GM19467 (cell line): ENCODE data around the gene FCER2.
"Not testable (repeated sequence)": the region's sequence is repeated elsewhere in the genome, so short reads cannot be mapped to it uniquely, and the experiment has no call there.

ENCODE experiments used
- ATAC-seq: cut with Tn5 transposase; IDR thresholded peaks from one replicate; pipeline ENCODE4 v1.9.1; 2021; ENCODE audit warnings: mild to moderate bottlenecking, moderate library complexity; ENCODE audit not compliant: unreplicated experiment

The FCER2 gene

DNA sequence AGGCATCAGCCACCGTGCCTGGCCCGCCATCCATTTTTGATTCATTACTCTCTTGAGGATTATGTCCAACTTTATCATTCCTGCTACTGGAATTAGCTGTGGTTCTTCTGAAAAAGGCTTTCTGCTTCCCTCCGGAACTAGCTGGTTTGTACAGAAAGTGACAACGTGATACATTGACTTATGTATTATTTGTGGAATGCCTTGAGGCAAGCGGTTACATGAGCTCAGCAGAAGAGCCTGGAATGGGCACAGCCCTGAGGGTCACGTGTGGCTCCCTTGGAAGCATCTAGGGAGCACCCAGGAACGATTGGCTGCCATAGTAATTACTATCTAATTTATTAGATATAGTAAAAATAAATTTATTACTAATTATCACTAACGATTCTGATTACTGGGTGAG is 47.5 kb downstream of the FCER2 start:
- ATAC-seq: no peak

DNA sequence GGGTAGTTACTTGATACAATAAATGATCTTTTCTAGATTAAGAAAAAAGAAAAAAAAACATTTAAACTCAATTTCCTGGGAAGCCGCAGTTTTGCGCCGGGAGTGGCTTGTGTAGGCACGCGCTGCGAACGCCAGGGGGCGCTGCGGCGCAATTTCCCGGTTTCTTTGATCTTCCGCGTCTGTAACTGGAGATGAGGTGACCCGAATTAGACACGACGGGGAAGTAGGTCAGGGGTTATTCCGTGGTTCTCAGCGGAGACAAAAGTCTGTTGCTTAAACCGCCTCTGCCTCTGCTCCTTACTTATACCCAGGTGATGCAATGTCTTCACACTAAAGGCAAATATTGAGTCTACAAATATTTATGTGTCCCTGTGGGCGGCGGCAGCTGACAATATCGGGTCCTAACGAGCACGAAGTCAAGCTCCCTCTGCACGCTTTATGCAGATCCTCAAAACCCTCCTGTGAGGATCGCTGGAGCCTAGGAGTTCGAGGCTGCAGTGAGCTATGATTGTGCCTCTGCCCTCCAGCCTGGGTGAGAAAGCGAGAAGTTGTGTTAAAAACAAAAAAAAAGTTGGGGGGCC is 49.8 kb downstream of the FCER2 start:
- no peak for ATAC-seq

DNA sequence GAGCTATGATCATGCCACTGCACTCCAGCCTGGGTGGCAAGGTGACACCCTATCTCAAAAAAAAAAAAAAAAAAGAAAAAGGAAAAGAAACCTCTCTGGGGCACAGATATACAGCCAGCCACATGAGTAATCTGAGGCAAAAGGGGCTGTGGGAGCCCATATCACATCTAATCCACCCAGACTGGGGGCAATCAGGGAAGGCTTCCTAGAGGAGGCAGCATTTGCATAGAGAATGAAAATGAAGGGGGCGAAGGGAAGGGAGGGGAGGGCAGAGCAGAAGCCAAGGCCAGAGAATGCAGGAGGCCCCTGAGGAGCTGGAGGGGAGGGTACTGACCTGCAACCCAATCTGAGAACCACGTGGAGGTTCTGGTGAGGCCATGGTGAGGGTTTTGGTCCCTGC is 51.8 kb downstream of the FCER2 start:
- no peak for ATAC-seq

DNA sequence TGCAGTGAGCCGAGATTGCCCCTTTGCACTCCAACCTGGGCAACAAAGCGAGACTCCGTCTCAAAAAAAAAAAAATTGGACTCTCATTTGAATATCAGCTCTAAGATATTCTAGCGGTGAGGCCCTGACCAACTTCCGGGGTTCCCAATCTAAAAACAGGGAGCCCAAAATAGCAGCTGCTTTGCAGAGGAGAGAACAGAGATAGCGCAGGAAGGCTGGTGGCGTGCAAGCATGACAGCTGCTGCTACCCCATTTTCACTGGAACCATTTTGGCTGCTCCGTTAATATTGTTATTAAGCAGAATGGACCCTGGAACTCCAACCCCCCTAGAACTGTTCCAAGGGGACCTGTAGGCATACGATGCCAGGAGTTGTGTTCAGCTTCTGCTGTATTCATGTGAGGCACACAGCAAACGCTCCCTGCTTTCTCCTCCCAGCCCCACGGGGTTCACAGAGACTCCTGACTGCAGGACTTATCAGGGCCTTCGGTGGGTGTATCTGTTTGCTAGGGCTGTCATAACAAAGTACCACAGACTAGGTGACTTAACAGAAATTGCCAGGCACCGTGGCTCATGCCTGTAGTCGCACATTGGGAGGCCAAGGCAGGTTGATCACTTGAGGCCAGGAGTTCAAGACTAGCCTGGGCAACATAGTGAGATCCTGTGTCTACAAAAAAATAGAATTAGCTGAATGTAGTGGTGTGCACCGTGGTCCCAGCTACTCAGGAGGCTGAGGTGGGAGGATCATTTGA is 53.5 kb downstream of the FCER2 start:
- ATAC-seq: no peak

DNA sequence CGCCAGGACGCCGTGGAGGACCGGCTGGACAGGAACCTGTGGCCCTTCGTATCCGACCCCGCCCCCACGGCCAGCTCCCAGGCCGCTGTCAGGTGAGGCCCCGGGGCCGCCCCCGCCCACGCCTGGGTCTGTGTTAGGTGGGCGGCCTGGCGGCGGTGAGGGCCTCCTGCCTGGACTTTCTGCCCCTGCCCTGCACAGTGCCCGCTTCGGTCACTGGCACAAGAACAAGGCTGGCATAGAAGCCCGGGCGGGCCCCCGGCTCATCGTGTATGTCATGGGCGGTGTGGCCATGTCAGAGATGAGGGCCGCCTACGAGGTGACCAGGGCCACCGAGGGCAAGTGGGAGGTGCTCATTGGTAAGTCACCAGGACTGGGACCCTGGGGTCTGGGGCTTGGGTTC is 54.8 kb downstream of the FCER2 start:
- no peak for ATAC-seq

DNA sequence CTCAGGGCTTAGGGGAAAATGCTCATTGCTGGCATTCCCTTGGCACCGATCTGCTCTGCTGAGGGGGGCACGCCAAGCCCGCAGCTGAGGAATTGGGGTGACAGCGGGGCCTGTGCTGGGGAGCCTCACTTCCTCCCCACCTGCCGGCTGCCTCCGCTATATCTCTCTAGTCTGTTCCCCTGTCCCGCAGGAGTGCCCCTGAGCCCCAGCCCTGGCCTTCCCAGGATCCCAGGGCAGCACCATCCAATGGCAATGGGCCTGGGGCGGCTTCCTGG is 55.6 kb downstream of the FCER2 start:
- ATAC-seq: no peak

DNA sequence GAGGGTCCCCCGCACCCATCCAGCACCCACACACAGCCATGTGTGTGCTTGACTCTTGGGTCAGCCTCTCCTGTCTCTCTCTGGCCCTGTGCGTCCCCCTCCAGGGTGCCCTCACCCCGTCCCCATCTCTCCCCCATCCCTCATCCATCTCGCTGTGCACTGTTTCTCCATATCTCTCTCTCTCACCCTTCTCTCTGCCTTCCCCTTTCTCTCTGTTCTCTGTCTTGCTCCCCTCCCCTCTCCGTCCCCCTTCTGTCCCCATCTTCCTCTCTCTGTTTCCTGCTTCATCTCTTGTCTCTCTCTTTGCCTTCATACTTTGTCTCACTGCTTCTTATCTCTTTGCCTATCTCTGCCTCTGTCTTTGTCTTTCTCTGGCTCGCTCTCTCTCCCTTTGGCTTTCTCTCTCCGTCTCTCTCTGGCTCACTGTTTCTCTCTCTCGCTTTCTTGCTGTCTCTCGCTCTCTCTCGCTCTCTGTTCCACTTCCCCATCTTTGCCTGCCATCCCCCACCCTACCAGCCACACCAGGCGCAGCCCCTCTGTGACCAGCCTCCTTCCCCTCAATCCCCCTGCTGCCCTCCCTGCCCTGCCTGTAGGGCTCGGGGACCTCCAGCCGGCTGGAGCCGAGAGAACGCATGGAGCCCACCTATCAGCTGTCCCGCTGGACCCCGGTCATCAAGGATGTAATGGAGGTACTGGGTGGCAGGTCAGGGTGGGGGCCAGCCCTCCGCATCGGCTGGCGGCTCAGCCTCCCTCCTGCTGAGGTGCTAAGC is 56.1 kb downstream of the FCER2 start:
- ATAC-seq: no peak

DNA sequence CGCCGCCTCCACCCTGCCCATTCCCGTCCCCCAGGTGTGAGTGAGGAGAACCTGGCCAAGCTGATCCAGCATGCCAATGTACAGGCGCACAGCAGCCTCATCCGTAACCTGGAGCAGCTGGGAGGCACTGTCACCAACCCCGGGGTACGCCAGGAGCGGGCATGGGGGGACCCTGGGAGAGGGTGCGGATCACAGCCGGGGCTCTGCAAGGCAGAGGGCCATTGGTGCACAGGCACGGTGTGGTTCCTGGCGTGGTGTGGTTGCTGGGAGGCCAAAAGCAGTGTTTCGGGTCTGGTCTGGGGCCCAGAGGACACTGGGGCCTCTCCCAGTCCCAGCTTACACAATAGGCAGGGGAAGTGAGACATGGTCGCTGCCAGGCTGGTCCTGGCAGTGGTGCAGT is 56.8 kb downstream of the FCER2 start:
- ATAC-seq: no peak

DNA sequence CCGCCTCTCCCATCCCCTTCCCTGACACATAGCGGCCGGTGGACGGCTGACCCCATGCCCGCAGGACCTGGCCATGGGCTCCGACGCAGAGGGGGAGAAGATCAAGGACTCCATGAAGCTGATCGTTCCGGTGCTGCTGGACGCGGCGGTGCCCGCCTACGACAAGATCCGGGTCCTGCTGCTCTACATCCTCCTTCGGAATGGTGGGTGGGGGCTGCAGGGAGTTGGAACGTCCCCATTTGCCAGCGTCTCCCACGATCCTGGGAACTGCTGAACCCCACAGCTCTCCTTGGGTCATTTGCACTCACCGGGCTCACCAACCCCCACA is 57.4 kb downstream of the FCER2 start:
- no peak for ATAC-seq

DNA sequence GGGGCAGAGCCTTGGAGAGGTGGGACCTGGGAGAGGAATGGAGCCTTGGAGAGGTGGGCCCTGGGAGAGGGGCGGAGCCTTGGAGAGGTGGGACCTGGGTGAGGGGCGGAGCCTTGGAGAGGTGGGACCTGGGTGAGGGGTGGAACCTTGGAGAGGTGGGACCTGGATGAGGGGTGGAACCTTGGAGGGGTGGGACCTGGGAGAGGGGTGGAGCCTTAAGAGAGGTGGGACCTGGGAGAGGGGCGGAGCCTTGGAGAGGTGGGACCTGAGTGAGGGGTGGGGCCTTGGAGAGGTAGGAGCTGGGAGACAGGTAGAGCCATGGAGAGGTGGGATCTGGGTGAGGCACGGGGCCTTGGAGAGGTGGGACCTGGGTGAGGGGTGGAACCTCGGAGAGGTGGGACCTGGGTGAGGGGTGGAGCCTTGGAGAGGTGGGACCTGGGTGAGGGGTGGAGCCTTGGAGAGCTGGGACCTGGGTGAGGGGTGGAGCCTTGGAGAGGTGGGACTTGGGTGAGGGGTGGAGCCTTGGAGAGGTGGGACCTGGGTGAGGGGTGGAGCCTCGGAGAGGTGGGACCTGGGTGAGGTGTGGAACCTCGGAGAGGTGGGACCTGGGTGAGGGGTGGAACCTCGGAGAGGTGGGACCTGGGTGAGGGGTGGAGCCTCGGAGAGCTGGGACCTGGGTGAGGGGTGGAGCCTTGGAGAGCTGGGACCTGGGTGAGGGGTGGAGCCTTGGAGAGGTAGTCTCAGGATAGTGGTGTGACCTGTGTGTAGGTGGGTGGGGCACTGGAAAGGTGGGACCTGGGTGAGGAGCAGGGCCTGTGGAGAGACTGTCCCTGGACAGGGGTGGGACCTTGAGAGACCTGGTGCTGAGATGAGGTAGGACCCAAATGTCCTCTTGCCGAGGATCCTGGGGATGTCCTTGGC is 58.0 kb downstream of the FCER2 start:
- not testable (repeated sequence) for ATAC-seq

DNA sequence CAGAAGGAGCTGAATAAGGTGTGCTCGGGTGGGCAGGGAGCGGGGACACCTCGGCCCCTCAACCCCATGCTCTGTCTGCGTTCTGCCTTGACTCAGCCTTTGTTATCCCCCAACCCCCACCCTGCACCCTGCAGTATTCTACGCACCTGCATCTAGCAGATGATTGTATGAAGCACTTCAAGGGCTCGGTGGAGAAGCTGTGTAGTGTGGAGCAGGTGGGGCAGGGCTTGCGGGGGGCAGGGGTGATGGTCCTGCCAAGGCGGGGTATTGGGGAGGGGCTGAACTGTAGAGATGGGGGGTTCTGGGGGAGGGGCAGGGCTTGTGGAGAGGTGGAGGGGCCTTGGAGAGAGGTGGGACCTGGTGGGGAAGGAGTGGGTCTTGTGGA is 58.9 kb downstream of the FCER2 start:
- ATAC-seq: no peak

DNA sequence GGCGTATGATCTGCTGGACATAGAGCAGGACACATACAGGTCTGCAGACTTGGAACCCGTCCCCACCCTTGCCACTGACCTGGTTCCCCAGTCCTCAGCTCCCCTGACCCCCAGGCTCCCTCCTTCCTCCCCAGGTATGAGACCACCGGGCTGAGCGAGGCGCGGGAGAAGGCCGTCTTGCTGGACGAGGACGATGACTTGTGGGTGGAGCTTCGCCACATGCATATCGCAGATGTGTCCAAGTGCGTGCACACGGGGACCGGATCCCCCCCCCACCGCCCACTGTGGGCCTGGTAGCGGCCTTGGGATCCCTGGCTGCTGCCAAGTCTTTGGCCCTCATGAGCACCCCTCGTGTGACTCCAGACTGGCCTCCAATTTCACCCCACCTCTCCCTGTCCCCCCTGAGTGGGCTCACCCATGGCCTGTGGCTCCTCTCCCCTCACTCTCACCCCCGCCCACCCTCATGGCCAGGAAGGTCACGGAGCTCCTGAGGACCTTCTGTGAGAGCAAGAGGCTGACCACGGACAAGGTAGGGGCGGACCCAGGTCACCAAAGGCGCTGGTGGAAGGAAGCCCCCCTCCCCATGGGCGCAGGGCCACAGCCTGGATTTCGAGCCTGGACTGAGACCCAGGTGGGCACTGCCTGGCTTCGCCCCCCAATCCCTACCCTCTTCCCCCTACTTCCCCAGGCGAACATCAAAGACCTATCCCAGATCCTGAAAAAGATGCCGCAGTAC is 59.5 kb downstream of the FCER2 start:
- no peak for ATAC-seq

DNA sequence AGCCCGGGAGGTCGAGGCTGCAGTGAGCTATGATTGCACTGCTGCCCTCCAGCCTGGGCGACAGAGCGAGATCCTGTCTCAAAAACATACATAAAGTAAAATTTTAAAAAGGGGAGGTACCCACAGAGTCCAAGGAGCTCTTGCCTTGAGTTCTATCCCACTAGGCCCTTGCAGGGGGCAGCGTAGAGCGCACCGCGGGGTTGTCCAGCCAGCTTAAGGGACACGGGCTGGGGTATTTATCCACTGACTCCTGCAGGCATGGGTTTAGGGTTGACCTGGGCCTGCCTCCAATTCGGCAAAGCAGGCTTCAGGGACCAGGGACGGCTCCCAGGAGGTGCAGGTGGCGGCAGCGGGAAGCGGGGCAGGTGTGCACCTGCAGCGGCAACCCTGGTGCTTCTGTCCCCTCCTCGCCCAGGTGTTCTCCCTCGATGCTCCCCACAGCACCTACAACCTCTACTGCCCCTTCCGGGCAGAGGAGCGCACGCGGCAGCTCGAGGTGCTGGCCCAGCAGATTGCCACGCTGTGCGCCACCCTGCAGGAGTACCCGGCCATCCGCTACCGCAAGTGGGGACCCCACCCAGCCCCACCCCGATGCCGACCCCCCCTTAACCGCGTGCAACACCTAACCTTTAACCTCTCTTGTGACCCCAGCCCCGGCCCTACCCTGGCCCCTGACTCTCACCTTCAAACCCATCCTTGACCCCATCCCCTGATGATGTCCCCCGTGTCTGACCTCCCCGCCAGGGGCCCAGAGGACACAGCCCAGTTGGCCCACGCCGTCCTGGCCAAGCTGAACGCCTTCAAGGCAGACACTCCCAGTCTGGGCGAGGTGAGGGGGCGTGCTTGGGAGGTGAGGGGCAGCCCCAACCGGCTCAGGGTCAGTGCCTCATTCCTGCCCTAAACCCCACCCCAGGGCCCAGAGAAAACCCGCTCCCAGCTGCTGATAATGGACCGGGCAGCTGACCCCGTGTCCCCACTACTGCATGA is 60.3 kb downstream of the FCER2 start:
- ATAC-seq: no peak

DNA sequence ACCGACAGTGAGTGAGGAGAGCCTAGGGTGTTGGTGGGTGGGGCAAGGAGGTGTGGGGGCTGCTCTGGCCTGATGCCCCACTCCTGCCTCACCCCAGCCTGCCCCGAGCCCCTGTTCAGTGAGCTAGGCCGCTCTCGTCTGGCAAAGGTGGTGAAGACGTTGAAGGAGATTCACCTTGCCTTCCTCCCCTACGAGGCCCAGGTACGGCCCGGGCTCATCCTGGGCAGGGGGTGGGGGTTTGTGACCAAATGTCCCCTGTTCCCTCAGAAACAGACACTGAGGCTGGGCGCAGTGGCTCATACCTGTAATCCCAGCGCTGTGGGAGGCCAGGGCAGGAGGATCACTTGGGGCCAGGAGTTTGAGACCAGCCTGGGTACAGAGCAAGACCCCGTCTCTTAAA is 61.1 kb downstream of the FCER2 start:
- no peak for ATAC-seq

DNA sequence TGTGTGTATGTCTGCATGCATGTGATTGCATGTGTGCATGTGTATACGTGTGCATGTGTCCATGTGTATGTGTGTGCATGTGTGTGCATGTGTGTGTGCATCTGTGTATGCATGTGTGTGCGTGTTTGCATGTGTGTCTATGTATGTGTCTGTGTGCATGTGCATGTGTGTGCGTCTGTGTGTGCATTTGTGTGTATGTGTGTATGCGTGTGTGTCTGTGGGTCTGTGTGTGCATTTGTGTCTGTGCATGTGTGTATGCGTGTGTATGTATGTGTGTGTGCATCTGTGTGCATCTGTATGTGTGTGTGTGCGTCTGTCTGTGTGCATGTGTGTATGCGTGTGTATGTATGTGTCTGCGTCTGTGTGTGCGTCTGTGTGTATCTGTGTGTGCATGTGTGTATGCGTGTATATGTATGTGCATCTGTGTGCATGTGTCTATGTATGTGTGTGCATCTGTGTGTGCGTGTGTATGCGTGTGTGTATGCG is 62.0 kb downstream of the FCER2 start:
- no peak for ATAC-seq

DNA sequence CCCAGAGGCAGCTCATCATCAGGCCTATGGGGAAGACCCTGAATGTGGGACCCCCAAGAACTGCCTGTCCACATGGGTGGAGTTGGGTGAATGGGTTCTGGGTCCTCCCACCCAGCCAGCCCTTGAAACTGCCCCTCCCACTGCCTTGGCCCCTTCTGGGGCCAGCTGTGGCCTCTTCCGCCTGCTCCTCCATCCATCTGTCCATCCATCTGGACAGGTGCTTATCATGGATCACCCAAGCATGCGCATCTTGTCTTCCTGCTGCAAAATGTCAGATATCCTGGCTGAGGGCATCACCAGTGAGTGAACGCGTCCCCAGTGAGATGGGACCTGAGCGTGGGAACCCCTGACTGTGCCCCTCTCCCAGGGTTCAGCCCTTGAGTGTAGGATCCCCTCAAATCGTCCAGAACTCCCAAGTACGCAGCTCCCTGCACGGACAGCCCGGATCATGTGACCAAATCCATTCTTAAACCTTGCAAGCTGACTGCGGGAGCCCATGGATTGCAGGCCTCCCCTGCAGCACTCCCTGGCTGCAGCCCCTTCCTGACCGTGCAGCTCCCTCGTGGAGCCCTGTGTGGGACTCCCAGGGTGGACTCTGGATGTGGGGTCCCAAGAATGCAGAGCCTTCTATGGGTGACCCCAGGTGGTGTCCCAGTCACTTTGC is 63.0 kb downstream of the FCER2 start:
- ATAC-seq: no peak
